RWPE1 (cell line): ENCODE results near the gene WWOX.

Source experiments
- CTCF ChIA-PET: fragments of 350-600 bp; sonication (Branson Sonifier 250); formaldehyde crosslinking; extraction: SDS; loops from one replicate; lab custom pipeline; 2021; lab: Yijun Ruan, JAX
- POLR2A ChIA-PET: fragments of 400-600 bp; formaldehyde crosslinking; extraction: SDS; loops from one replicate; lab custom pipeline; 2020; ENCODE audit warnings: antibody characterized with exemption; ENCODE audit not compliant: low non-redundant PET; lab: Yijun Ruan, JAX
- DNase-seq: peaks from one replicate; pipeline ENCODE4 v3.0.0; 2012; ENCODE audit warnings: low spot score
- H3K27ac ChIP-seq: fragments of 450-650 bp; 2 replicates; pipeline ENCODE4 v1.5.1; 2017
- CTCF ChIP-seq: fragments of 450-650 bp; conservative IDR thresholded peaks from 2 replicates; pipeline ENCODE4 v1.5.1; 2017; ENCODE audit warnings: low read depth, mild to moderate bottlenecking

WWOX gene

GRCh38 chr16:78323315-78323714, 223.9 kb downstream of the WWOX start:
- ChIA-PET POLR2A (no interaction called here), CTCF (no interaction called here)
- no peak for TF ChIP-seq CTCF
- no peak overlapping the region for H3K27ac ChIP-seq
- DNase-seq, result no peak

- no peak for TF ChIP-seq CTCF
- ChIA-PET CTCF (interaction anchor here (0.6 kb wide), 1 partner anchor 138 kb away, joined by 3 read pairs; no protein-coding TSS in a partner anchor), POLR2A (no interaction called here)
- H3K27ac ChIP-seq, result no peak overlapping the region
- DNase-seq, result no peak
Observed at GRCh38 chr16:78324649-78325285, 225.3 kb downstream of the WWOX start.

GRCh38 chr16:78325468-78326352, 226.3 kb downstream of the WWOX start:
- TF ChIP-seq CTCF, result no peak
- DNase-seq, result no peak
- no peak overlapping the region for H3K27ac ChIP-seq
- ChIA-PET POLR2A (no interaction called here), CTCF (interaction anchor here (0.6 kb wide), 1 partner anchor 138 kb away, joined by 3 read pairs; no protein-coding TSS in a partner anchor)

- no peak overlapping the region for H3K27ac ChIP-seq
- no peak for TF ChIP-seq CTCF
- no peak for DNase-seq
- POLR2A ChIA-PET, result no interaction called here
- CTCF ChIA-PET, result no interaction called here
Observed at GRCh38 chr16:78326731-78327130, 227.3 kb downstream of the WWOX start.

GRCh38 chr16:78331731-78332130, 232.3 kb downstream of the WWOX start:
- no peak for DNase-seq
- ChIA-PET POLR2A (interaction anchor here (0.7 kb wide), 1 partner anchor 85 kb away, joined by 3 read pairs; no protein-coding TSS in a partner anchor), CTCF (interaction anchor here (0.7 kb wide), 1 partner anchor 83 kb away, joined by 3 read pairs; no protein-coding TSS in a partner anchor)
- TF ChIP-seq CTCF, result no peak
- H3K27ac ChIP-seq, result no peak overlapping the region

- DNase-seq, result no peak
- ChIA-PET POLR2A (no interaction called here), CTCF (no interaction called here)
- H3K27ac ChIP-seq, result no peak overlapping the region
- no peak for TF ChIP-seq CTCF
Observed at GRCh38 chr16:78333808-78334207, 234.4 kb downstream of the WWOX start.
